ENCODE results near the gene ABCC10.

DNA sequence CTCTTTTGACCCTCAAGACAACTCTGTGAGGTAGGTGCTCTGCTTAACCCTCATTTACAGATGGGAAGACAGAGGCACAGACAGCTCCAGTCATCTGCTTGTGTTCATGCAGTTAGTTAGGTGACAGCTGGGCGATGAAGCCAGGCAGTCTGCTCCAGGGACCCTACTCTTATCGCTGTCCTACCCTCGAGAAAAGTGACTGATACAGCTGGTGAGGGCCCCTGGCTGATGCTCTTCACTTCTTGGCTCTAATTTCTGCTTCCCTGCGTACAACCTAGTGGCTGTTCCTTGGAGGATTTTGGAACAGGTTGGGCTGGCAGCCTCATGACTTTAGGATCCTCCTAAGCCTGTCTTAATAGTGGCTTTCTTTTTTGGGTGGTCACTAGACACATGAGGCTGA lies 40.9 kb downstream of the ABCC10 start:
- TF ChIP-seq, protein P1, sequence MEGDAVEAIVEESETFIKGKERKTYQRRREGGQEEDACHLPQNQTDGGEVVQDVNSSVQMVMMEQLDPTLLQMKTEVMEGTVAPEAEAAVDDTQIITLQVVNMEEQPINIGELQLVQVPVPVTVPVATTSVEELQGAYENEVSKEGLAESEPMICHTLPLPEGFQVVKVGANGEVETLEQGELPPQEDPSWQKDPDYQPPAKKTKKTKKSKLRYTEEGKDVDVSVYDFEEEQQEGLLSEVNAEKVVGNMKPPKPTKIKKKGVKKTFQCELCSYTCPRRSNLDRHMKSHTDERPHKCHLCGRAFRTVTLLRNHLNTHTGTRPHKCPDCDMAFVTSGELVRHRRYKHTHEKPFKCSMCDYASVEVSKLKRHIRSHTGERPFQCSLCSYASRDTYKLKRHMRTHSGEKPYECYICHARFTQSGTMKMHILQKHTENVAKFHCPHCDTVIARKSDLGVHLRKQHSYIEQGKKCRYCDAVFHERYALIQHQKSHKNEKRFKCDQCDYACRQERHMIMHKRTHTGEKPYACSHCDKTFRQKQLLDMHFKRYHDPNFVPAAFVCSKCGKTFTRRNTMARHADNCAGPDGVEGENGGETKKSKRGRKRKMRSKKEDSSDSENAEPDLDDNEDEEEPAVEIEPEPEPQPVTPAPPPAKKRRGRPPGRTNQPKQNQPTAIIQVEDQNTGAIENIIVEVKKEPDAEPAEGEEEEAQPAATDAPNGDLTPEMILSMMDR (IDR thresholded peaks at IDR 0.05): no peak
- TF ChIP-seq POLR2A (IDR thresholded peaks at IDR 0.05) (no peak), POLR2AphosphoS5 (IDR thresholded peaks at IDR 0.05) (no peak), EP300 (IDR thresholded peaks at IDR 0.05) (no peak)

Data from upper lobe of left lung (tissue), 4 donors.